Measurements from ENCODE around the gene CASP5.
"Not testable (repeated sequence)": the region's sequence is repeated elsewhere in the genome, so short reads cannot be mapped to it uniquely, and the experiment has no call there.

GRCh38 chr11:105034388-105034787, 11.4 kb upstream of the CASP5 start:
- not testable (repeated sequence) for TF ChIP-seq CTCF (IDR thresholded peaks at IDR 0.05 in 4 of 5, conservative IDR thresholded peaks at IDR 0.05 in 1 of 5); POLR2A (IDR thresholded peaks at IDR 0.05)
